NCI-H1436 (cell line): ENCODE measurements around the gene TSPY1.
"Not testable (repeated sequence)": the region's sequence is repeated elsewhere in the genome, so short reads cannot be mapped to it uniquely, and the experiment has no call there.

Source experiments
- DNase-seq: peaks from one replicate; lab custom pipeline; 2025; lab: John Stamatoyannopoulos, UW

TSPY1 gene

GRCh38 chrY:9466655-9467054 lies at the start of gene TSPY1:
Gene TSPY1, plus strand, starts transcription at chrY:9466955. Its CDS starts 46 bp downstream, at chrY:9467001.
- not testable (repeated sequence) for DNase-seq

GRCh38 chrY:9486967-9487366 lies 20.2 kb downstream of the TSPY1 start, which contains the start of gene TSPY9:
Gene TSPY9, plus strand, starts transcription at chrY:9487267. Its CDS starts 46 bp downstream, at chrY:9487313.
- not testable (repeated sequence) for DNase-seq

GRCh38 chrY:9504396-9504795 lies 37.6 kb downstream of the TSPY1 start:
- DNase-seq, result not testable (repeated sequence)

- not testable (repeated sequence) for DNase-seq
These were observed 49.5 kb downstream of the TSPY1 start for GRCh38 chrY:9516287-9516686.
